HG02938 (cell line): ENCODE results near the gene ERCC4.
A peak's percentile ranks its signal among the peaks of the same experiment; 100 is the strongest.

Source experiments
- ATAC-seq: cut with Tn5 transposase; IDR thresholded peaks from one replicate; pipeline ENCODE4 v1.9.1; 2021; ENCODE audit warnings: mild to moderate bottlenecking, moderate library complexity; ENCODE audit not compliant: unreplicated experiment

Gene ERCC4

GRCh38 chr16:13988038-13988437 is 68.1 kb downstream of the ERCC4 start:
- ATAC-seq: no peak

DNA sequence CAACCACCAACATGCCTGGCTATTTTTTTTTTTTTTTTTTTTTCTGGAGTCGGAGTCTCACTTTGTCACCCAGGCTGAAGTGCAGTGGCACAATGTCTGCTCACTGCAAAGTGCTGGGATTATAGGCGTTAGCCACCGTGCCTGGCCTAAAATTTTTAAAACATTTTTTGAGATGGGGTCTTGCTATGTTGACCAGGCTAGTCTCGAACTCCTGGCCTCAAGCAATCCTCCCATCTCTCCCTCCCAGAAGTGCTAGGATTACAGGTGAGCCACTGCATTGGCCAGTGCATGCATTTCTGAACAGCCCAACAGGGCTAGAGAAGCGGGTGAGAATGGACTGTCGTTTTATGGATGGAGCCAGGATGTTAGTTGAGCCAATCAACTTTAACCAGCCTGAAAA is 72.4 kb downstream of the ERCC4 start:
- ATAC-seq: no peak

GRCh38 chr16:13992976-13993375 is 73.0 kb downstream of the ERCC4 start:
- ATAC-seq: no peak

DNA sequence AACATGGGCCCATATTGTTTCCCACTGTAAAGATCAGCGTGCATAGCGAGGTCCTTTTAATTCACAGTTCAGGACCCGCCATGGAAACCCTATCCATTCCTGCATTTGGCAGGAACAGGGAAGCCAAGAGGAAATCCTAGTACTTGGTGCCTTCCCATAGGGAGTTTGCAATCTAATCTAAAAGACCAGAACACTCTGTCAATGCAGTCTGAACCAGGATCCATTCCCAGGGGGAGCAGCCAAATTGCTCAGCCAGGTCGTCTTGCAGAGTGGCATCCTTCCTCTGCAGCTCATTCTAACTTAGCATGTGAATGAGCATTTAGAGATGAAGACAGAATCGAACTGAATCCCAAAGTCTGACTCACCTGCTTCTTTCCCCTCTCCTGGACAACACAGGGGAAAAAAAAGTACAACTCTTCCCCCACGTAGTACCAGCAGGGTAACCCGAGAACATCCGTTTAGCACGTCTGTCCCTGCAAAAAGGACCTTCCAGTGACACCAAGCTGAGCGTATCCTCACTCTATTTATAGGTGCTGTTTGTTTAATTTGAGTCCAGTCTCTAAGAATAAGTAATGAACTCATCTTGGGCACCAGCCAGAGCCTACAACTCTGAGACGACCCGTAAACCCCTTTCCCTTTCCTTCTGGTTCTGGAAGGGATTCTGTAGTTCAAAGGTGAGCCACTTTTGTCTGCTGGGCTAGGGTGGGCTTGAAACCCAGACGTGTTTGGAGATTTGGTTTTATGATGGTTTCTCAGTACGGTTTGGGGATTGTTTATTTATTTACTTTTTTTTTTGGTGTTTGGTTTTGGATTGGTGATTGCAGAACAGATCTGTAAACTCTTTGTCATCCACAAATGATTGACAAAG is 74.5 kb downstream of the ERCC4 start:
- no peak for ATAC-seq

DNA sequence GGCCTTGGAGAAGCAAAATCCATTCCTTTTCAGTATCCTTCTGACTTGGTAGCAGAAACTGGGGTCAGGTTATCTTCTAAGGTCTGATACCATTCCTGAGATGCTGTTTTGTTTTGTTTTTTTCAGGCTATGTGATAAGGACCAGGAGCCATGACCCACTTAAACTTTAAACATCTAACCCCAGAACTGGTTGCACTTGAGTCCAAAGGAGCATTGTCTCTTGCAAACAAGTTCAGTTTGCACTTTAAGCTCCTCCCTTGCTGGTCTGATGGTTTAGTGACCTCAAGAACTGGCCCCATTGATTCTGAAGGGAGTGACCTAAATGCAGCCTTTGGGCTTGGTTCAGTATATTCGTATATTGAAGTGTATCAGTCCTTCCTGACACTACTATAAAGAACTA is 75.2 kb downstream of the ERCC4 start:
- no peak for ATAC-seq

- ATAC-seq: no peak
These were observed 76.9 kb downstream of the ERCC4 start for GRCh38 chr16:13996778-13997288.

GRCh38 chr16:13997526-13997925 is 77.6 kb downstream of the ERCC4 start:
- ATAC-seq: no peak

DNA sequence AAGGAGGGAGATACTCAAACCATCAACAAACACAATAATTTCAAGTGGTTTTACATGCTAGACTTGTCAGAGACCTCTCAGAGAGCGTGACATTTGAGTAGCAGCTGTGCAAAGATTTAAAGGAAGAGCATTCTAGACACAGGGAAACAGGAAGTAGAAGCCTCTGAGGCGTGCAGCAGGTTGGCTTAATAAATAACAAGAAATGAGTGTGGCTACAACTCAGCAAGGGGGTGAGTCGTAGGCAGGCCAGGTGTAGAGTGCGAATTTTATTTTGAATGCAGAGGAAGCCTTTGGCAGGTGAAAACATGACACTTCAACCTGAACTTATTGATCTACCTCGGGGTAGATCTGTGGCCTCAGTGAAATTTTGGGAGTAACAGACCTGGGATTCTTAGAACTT is 78.0 kb downstream of the ERCC4 start:
- ATAC-seq: peak; percentile 94

DNA sequence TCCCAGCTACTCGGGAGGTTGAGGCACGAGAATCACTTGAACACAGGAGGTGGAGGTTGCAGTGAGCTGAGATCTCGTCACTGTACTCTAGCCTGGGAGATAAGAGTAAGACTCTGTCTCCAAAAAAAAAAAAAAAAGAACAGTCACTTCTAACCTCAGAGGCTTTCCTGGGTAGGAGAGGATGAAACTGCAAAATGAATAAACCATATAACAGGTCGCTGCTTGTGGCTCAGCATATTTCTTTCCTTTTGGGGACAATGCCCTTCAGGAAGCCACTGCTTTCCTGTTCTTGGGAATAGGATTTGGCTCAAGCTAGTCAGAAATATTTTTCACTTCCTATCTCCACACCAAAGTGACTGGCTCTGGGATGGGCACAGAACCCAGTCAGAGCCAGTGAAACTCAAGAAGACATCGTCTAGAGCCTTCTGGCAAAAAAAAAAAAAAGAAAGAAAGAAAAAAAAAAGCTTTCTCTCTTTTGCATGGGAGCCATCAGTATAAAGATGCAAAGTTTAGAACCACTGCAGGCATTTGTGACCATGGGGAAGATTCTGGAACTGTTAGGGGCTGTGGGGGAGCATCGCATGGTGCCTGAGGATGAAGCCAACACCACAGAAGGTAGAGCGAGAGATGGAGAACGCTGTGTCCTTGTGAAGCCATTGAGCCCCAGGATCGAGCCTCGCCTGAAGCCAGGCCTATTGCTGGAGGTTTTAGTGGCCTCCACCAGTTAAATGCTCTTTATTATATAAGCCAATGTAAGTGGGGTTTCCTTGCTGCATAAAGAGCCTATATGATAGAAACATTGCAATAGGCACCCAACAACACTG is 79.3 kb downstream of the ERCC4 start:
- no peak for ATAC-seq

- ATAC-seq: no peak
These were observed 80.0 kb downstream of the ERCC4 start for GRCh38 chr16:13999895-14000425.

- ATAC-seq: no peak
These were observed 81.6 kb downstream of the ERCC4 start for GRCh38 chr16:14001521-14001920.
